ENCODE data around the gene CBFA2T2.

GRCh38 chr20:33648396-33649004 is 158.6 kb downstream of the CBFA2T2 start:
- TF ChIP-seq CTCF (IDR thresholded peaks at IDR 0.05), result no peak
- TF ChIP-seq REST (IDR thresholded peaks at IDR 0.05; ENCODE audit: insufficient read depth in 1 of 2, low read depth in 2 of 2, low read length in 1 of 2), result no peak
- TF ChIP-seq SIN3A (IDR thresholded peaks at IDR 0.05; ENCODE audit: borderline replicate concordance, insufficient read depth, low read depth, low read length), result no peak
- no peak for TF ChIP-seq POLR2AphosphoS5 (IDR thresholded peaks at IDR 0.05; ENCODE audit: low read depth, low read length)

All from Panc1 (cell line).